SK-N-SH (cell line): ENCODE data around the gene ANKRD52. TPM values are rescaled to one million over a fixed set of nuclear protein-coding genes. Genes with fewer than 3 reads are reported as not detected.

Source experiments
- CTCF ChIA-PET: fragments of 300-600, 350-600 bp; formaldehyde crosslinking; extraction: SDS; loops from one replicate; lab custom pipeline; 2021; lab: Yijun Ruan, JAX
- POLR2A ChIA-PET: fragments of 350-600 bp; sonication (Branson Sonifier 250); formaldehyde crosslinking; extraction: SDS; loops from one replicate; lab custom pipeline; 2020; ENCODE audit warnings: antibody characterized with exemption, inconsistent platforms; lab: Yijun Ruan, JAX
- DNase-seq: peaks from one replicate; pipeline ENCODE4 v3.0.0; 2012
- H2AFZ ChIP-seq: fragments of 200-600 bp; sonication (generic); 2 replicates; pipeline ENCODE4 v1.8.1; 2016; ENCODE audit warnings: antibody characterized with exemption, mild to moderate bottlenecking, low read depth
- H3F3A ChIP-seq: fragments of 200-600 bp; sonication (generic); replicated peaks from 2 replicates; pipeline ENCODE3; 2016; ENCODE audit warnings: antibody characterized with exemption, mild to moderate bottlenecking; ENCODE audit not compliant: insufficient read depth
- H3K27ac ChIP-seq, 2 experiments: fragments of 200-500 bp in 1 of 2; fragments of 200-600 bp in 1 of 2; sonication (Bioruptor generic) in 1 of 2; sonication (generic), shearing (Covaris generic) in 1 of 2; 2 replicates each; pipeline versions ENCODE4 v1.5.1 to v1.6.1; 2014 to 2016; ENCODE audit warnings: low read depth in 2 of 2, inconsistent platforms in 1 of 2, low read length in 1 of 2, mild to moderate bottlenecking in 1 of 2, mixed read lengths in 1 of 2
- H3K27me3 ChIP-seq: fragments of 200-600 bp; sonication (generic), shearing (Covaris generic); 2 replicates; pipeline ENCODE4 v1.6.1; 2016; ENCODE audit warnings: mixed run types; ENCODE audit not compliant: insufficient read depth
- H3K36me3 ChIP-seq, 2 experiments: fragments of 200-500 bp in 1 of 2; fragments of 200-600 bp in 1 of 2; sonication (Bioruptor generic) in 1 of 2; sonication (generic) in 1 of 2; replicated peaks in 1 of 2; 2 replicates each; pipeline versions ENCODE3 to v1.5.1; 2014 to 2016; ENCODE audit warnings: low read length in 1 of 2, mild to moderate bottlenecking in 1 of 2; ENCODE audit not compliant: insufficient read depth in 2 of 2, control insufficient read depth in 1 of 2
- H3K4me1 ChIP-seq, 2 experiments: fragments of 200-500 bp in 1 of 2; fragments of 200-600 bp in 1 of 2; sonication (Bioruptor generic) in 1 of 2; sonication (generic), shearing (Covaris generic) in 1 of 2; 2 replicates each; pipeline versions ENCODE4 v1.5.1 to v1.6.1; 2014 to 2016; ENCODE audit warnings: low read depth in 1 of 2, low read length in 1 of 2, mixed run types in 1 of 2; ENCODE audit not compliant: insufficient read depth in 2 of 2, control insufficient read depth in 1 of 2
- H3K4me2 ChIP-seq: fragments of 200-600 bp; sonication (generic), shearing (Covaris generic); 2 replicates; pipeline ENCODE4 v1.6.1; 2017; ENCODE audit warnings: mixed run types
- H3K4me3 ChIP-seq, 2 experiments: fragments of 200-500 bp in 1 of 2; fragments of 200-600 bp in 1 of 2; sonication (Bioruptor generic) in 1 of 2; sonication (generic), shearing (Covaris generic) in 1 of 2; 2 replicates each; pipeline versions ENCODE4 v1.5.1 to v1.8.1; 2014 to 2016; ENCODE audit warnings: low read depth in 2 of 2, inconsistent platforms in 1 of 2, low read length in 1 of 2, mild to moderate bottlenecking in 1 of 2, mixed read lengths in 1 of 2, moderate library complexity in 1 of 2
- H3K79me2 ChIP-seq: fragments of 200-600 bp; sonication (generic); 2 replicates; pipeline ENCODE4 v1.8.1; 2017; ENCODE audit warnings: mild to moderate bottlenecking; ENCODE audit not compliant: insufficient read depth
- H3K9ac ChIP-seq: fragments of 200-600 bp; sonication (generic); 2 replicates; pipeline ENCODE4 v1.6.1; 2017; ENCODE audit warnings: mixed run types
- H3K9me2 ChIP-seq: fragments of 200-600 bp; sonication (generic); 2 replicates; pipeline ENCODE4 v1.6.1; 2017; ENCODE audit warnings: mixed run types
- H3K9me3 ChIP-seq: fragments of 200-600 bp; sonication (generic); 2 replicates; pipeline ENCODE4 v1.6.1; 2017; ENCODE audit warnings: mixed run types, mild to moderate bottlenecking, moderate library complexity
- H4K20me1 ChIP-seq: fragments of 200-600 bp; sonication (generic); 2 replicates; pipeline ENCODE4 v1.6.1; 2017; ENCODE audit warnings: mild to moderate bottlenecking, mixed run types; ENCODE audit not compliant: insufficient read depth
- EP300 ChIP-seq, 2 experiments: IDR thresholded peaks; 2 replicates each; pipeline versions ENCODE4 v1.4.0 to v1.6.1; 2012; ENCODE audit warnings: borderline replicate concordance in 1 of 2, low read depth in 1 of 2, low read length in 1 of 2
- FOXJ3 ChIP-seq: sonication (generic); formaldehyde crosslinking; IDR thresholded peaks from 2 replicates; pipeline ENCODE4 v1.5.1; 2020; ENCODE audit warnings: mild to moderate bottlenecking, missing genetic modification reagents
- MAX ChIP-seq: IDR thresholded peaks from 2 replicates; pipeline ENCODE4 v1.4.0; 2012; ENCODE audit warnings: low read depth
- NFIC ChIP-seq: IDR thresholded peaks from 2 replicates; pipeline ENCODE4 v1.4.0; 2012; ENCODE audit warnings: borderline replicate concordance
- RCOR1 ChIP-seq: fragments of 150-350 bp; IDR thresholded peaks from 2 replicates; pipeline ENCODE4 v1.6.1; 2017; ENCODE audit warnings: antibody characterized with exemption, low read length
- REST ChIP-seq: IDR thresholded peaks from 2 replicates; pipeline ENCODE4 v1.6.1; 2012; ENCODE audit warnings: mild to moderate bottlenecking, low read depth, low read length, moderate library complexity
- RFX5 ChIP-seq: IDR thresholded peaks from 2 replicates; pipeline ENCODE4 v1.6.1; 2012; ENCODE audit warnings: mild to moderate bottlenecking, improper control_type of control experiment, low read length
- RXRA ChIP-seq: IDR thresholded peaks from 2 replicates; pipeline ENCODE4 v1.4.0; 2012; ENCODE audit warnings: low read depth, mild to moderate bottlenecking, borderline replicate concordance
- SIN3A ChIP-seq: IDR thresholded peaks from 2 replicates; pipeline ENCODE4 v1.6.1; 2012; ENCODE audit warnings: low read depth, mild to moderate bottlenecking, low read length, moderate library complexity, borderline replicate concordance
- SMC3 ChIP-seq: IDR thresholded peaks from 2 replicates; pipeline ENCODE4 v1.6.1; 2012; ENCODE audit warnings: low read depth, low read length, improper control_type of control experiment
- TAF1 ChIP-seq: IDR thresholded peaks from 2 replicates; pipeline ENCODE4 v1.6.1; 2012; ENCODE audit warnings: low read depth, mild to moderate bottlenecking, low read length, moderate library complexity, borderline replicate concordance
- TCF12 ChIP-seq: IDR thresholded peaks from 2 replicates; pipeline ENCODE4 v1.4.0; 2012
- ZBTB33 ChIP-seq: IDR thresholded peaks from 2 replicates; pipeline ENCODE4 v1.4.0; 2012; ENCODE audit warnings: low read depth, borderline replicate concordance
- WGBS: methylation state at CpG from one replicate; pipeline ENCODE4 v1.1.6; 2017; ENCODE audit warnings: low lambda C conversion rate; 5-methylcytosine and 5-hydroxymethylcytosine counted together
- polyA plus RNA-seq, 3 experiments: library from polyadenylated mRNA; depleted of rRNA; stranded (reverse); fragments of >200 nt; gene quantifications; 2 replicates each; pipeline ENCODE4 v1.2.3, GENCODE V29; 2012
- TF ChIP-seq, protein P1 (sequence below): fragments of 200-600 bp; sonication (generic); IDR thresholded peaks from 2 replicates; pipeline ENCODE4 v1.6.1; 2017; ENCODE audit warnings: antibody characterized with exemption, mild to moderate bottlenecking, moderate library complexity
- TF ChIP-seq, protein P2 (sequence below): fragments of 150-350 bp; IDR thresholded peaks from 2 replicates; pipeline ENCODE4 v1.6.1; 2017; ENCODE audit warnings: antibody characterized with exemption, low read length, low read depth, borderline replicate concordance

ANKRD52 gene
- polyA plus RNA-seq, 1 of the 3 experiments (the other 2 are of a cell fraction), result 23.4 TPM

- TF ChIP-seq, protein P1, sequence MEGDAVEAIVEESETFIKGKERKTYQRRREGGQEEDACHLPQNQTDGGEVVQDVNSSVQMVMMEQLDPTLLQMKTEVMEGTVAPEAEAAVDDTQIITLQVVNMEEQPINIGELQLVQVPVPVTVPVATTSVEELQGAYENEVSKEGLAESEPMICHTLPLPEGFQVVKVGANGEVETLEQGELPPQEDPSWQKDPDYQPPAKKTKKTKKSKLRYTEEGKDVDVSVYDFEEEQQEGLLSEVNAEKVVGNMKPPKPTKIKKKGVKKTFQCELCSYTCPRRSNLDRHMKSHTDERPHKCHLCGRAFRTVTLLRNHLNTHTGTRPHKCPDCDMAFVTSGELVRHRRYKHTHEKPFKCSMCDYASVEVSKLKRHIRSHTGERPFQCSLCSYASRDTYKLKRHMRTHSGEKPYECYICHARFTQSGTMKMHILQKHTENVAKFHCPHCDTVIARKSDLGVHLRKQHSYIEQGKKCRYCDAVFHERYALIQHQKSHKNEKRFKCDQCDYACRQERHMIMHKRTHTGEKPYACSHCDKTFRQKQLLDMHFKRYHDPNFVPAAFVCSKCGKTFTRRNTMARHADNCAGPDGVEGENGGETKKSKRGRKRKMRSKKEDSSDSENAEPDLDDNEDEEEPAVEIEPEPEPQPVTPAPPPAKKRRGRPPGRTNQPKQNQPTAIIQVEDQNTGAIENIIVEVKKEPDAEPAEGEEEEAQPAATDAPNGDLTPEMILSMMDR, result no peak
- no peak for TF ChIP-seq SIN3A
- no peak for TF ChIP-seq ZBTB33
- no peak for TF ChIP-seq NFIC
- no peak for TF ChIP-seq TAF1
- no peak for TF ChIP-seq EP300 (IDR thresholded peaks at IDR 0.05; ENCODE audit: borderline replicate concordance in 1 of 2, low read depth in 1 of 2, low read length in 1 of 2)
- TF ChIP-seq RFX5, result no peak
These were observed 39.2 kb upstream of the ANKRD52 start (continued) for GRCh38 chr12:56297400-56297799.

- no peaks in the 10 kb centered on the region for H3K27me3 ChIP-seq
- CTCF ChIA-PET, result interaction anchor here (1.0 kb wide), 1 partner anchor 20 kb away, joined by 3 read pairs; the partner anchor contains the start of gene CNPY2
- WGBS, result 93% methylated on average over 5 of the region's 5 CpGs
- no peak overlapping the region for H3K27ac ChIP-seq
- no peaks in the 10 kb centered on the region for H3K9me2 ChIP-seq
- peaks cover 58% of the 10 kb centered on the region for H4K20me1 ChIP-seq
- no peak overlapping the region for H3K4me3 ChIP-seq
- H2AFZ ChIP-seq, result no peak overlapping the region
- H3K9me3 ChIP-seq, result no peaks in the 10 kb centered on the region
- DNase-seq, result no peak
- H3K9ac ChIP-seq, result no peak overlapping the region
- POLR2A ChIA-PET, result no interaction called here
- H3K4me2 ChIP-seq, result no peak overlapping the region
- peaks cover 7 to 27% of the 10 kb centered on the region in 2 experiments for H3K36me3 ChIP-seq
- H3K79me2 ChIP-seq, result peaks cover 93% of the 10 kb centered on the region
- H3F3A ChIP-seq, result peaks cover 11% of the 10 kb centered on the region
- peaks cover 18 to 27% of the 10 kb centered on the region in 2 experiments; a peak in 2 of 4 replicates for H3K4me1 ChIP-seq
- TF ChIP-seq SMC3, result no peak
- no peak for TF ChIP-seq FOXJ3 (CRISPR knock-in tag)
- TF ChIP-seq, protein P1, result no peak
- TF ChIP-seq MAX, result no peak
- no peak for TF ChIP-seq TCF12
- TF ChIP-seq RXRA, result no peak
- no peak for TF ChIP-seq REST
- TF ChIP-seq SIN3A, result no peak
- TF ChIP-seq, protein P2, sequence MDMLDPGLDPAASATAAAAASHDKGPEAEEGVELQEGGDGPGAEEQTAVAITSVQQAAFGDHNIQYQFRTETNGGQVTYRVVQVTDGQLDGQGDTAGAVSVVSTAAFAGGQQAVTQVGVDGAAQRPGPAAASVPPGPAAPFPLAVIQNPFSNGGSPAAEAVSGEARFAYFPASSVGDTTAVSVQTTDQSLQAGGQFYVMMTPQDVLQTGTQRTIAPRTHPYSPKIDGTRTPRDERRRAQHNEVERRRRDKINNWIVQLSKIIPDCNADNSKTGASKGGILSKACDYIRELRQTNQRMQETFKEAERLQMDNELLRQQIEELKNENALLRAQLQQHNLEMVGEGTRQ, result no peak
- TF ChIP-seq ZBTB33, result no peak
- TF ChIP-seq RFX5, result no peak
- no peak for TF ChIP-seq RCOR1
These were observed 38.1 kb upstream of the ANKRD52 start for GRCh38 chr12:56296295-56296694.
